Inflammatory macrophage treated with lipopolysaccharide for 4 hours (primary cell): ENCODE results near the gene HEPACAM.
A peak's percentile ranks its signal among the peaks of the same experiment; 100 is the strongest.
"Not testable (repeated sequence)": the region's sequence is repeated elsewhere in the genome, so short reads cannot be mapped to it uniquely, and the experiment has no call there.

Experiments used
- DNase-seq: peaks from one replicate; pipeline ENCODE4 v3.0.0-alpha.2; 2020

Gene HEPACAM

GRCh38 chr11:124935548-124936514 is at the start of gene HEPACAM:
TSS of gene HEPACAM (minus strand) at chr11:124936047. CDS start at chr11:124936006, 41 bp downstream.
- DNase-seq = no peak

- no peak for DNase-seq
Observed at GRCh38 chr11:124984512-124984854, 48.6 kb upstream of the HEPACAM start.

GRCh38 chr11:124983674-124984511 is 48.0 kb upstream of the HEPACAM start:
- no peak for DNase-seq

GRCh38 chr11:124982043-124982442 is 46.2 kb upstream of the HEPACAM start:
- no peak for DNase-seq

GRCh38 chr11:124978316-124978715 is 42.5 kb upstream of the HEPACAM start:
- no peak for DNase-seq

GRCh38 chr11:124977006-124977405 is 41.2 kb upstream of the HEPACAM start:
- DNase-seq = no peak

- DNase-seq = no peak
Observed at GRCh38 chr11:124976531-124976930, 40.7 kb upstream of the HEPACAM start.

GRCh38 chr11:124971810-124972209 is 36.0 kb upstream of the HEPACAM start:
- no peak for DNase-seq

- peak; percentile 63 for DNase-seq
Observed at GRCh38 chr11:124970925-124971324, 35.1 kb upstream of the HEPACAM start.

- DNase-seq = not testable (repeated sequence)
Observed at GRCh38 chr11:124968197-124968596, 32.4 kb upstream of the HEPACAM start.

- DNase-seq = peak; percentile 76
Observed at GRCh38 chr11:124961972-124962609, 26.2 kb upstream of the HEPACAM start.

- no peak for DNase-seq
Observed at GRCh38 chr11:124955035-124955434, 19.2 kb upstream of the HEPACAM start.

GRCh38 chr11:124954590-124954955 is 18.7 kb upstream of the HEPACAM start:
- DNase-seq = no peak

GRCh38 chr11:124953753-124954589 is 18.1 kb upstream of the HEPACAM start, which contains the start of gene CCDC15:
TSS of gene CCDC15 (plus strand) at chr11:124954202. CDS start at chr11:124954733, 531 bp downstream.
- DNase-seq = peak; percentile 96

- no peak for DNase-seq
Observed at GRCh38 chr11:124951341-124951740, 15.5 kb upstream of the HEPACAM start.

- DNase-seq = no peak
Observed at GRCh38 chr11:124950601-124951330, 14.9 kb upstream of the HEPACAM start.

- no peak for DNase-seq
Observed at GRCh38 chr11:124946735-124947141, 10.9 kb upstream of the HEPACAM start.

- no peak for DNase-seq
Observed at GRCh38 chr11:124945826-124946225, 10.0 kb upstream of the HEPACAM start.

GRCh38 chr11:124944565-124944964 is 8.7 kb upstream of the HEPACAM start:
- DNase-seq = no peak

GRCh38 chr11:124943741-124944140 is 7.9 kb upstream of the HEPACAM start:
- no peak for DNase-seq

GRCh38 chr11:124943254-124943616 is 7.4 kb upstream of the HEPACAM start:
- DNase-seq = no peak
